ENCODE results near the gene CDC14B.

CDC14B gene

DNA sequence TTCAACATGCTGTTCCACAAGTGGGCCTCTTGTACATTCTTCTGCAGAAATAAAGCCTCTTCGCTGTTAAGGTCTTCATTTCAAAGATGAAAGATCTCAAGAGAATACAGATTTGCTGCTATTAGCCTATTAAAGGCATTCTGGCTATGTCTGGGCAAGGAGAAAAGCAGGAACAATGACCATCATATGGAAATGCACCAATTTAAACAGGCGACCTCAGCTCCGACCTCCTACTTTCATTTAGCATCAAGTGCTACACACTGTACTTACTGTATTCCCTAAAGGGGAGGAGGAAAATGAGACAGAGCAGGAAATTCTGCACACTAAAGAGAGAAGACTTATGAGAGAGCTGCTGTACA is 104.9 kb downstream of the CDC14B start:
- ChIA-PET CTCF (no interaction called here), POLR2A (no interaction called here)
- TF ChIP-seq, protein P1, sequence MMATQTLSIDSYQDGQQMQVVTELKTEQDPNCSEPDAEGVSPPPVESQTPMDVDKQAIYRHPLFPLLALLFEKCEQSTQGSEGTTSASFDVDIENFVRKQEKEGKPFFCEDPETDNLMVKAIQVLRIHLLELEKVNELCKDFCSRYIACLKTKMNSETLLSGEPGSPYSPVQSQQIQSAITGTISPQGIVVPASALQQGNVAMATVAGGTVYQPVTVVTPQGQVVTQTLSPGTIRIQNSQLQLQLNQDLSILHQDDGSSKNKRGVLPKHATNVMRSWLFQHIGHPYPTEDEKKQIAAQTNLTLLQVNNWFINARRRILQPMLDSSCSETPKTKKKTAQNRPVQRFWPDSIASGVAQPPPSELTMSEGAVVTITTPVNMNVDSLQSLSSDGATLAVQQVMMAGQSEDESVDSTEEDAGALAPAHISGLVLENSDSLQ (IDR thresholded peaks at IDR 0.05), result no peak
- no peak for TF ChIP-seq HDGF (IDR thresholded peaks at IDR 0.05; ENCODE audit: borderline replicate concordance)
- TF ChIP-seq ELF4 (IDR thresholded peaks at IDR 0.05), result no peak
- no peak for TF ChIP-seq ARNT (IDR thresholded peaks at IDR 0.05)
- TF ChIP-seq FOXA1 (IDR thresholded peaks at IDR 0.05), result no peak
- no peak for TF ChIP-seq FOXM1 (IDR thresholded peaks at IDR 0.05; ENCODE audit: borderline replicate concordance)
- no peak for TF ChIP-seq NFRKB (IDR thresholded peaks at IDR 0.05)
- no peak for TF ChIP-seq LEF1 (IDR thresholded peaks at IDR 0.05; ENCODE audit: borderline replicate concordance)
- no peak for DNase-seq (ENCODE audit: extremely low spot score)

DNA sequence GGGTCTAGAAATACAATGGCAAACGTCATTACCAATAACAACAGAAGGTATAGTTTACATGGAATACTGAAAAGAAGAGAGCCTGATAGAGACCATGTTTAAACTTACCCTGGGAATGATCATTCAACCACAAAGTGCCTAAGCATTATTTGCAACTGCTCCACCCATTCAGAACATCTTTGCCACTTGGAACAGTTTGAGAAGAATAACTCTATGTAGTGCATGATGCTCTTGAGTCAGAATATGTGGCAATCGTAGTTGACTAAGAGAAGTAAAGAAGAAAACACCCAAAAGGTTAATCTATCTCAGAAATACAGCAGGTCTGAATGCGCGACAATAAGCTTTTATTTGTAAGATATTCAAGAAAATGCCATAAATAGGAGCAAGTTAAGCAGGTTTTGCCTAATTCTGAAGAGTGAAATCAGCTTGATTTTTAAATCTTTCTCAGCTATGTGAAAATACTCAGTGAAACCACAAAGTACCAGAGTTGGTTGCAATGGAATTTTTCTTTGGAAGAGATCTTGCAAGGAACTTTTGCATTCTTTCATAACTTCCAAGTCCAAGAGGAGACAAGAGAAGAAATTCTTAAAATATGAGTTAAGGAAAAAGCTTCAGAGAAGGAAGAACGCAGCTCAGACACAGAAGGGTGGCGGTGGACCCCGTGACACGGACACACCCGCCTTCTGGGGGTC is 105.4 kb downstream of the CDC14B start:
- DNase-seq (ENCODE audit: extremely low spot score), result no peak
- TF ChIP-seq CTBP1 (IDR thresholded peaks at IDR 0.05; ENCODE audit: borderline replicate concordance) (no peak), LEF1 (IDR thresholded peaks at IDR 0.05; ENCODE audit: borderline replicate concordance) (no peak), ELF4 (IDR thresholded peaks at IDR 0.05) (no peak), FOXM1 (IDR thresholded peaks at IDR 0.05; ENCODE audit: borderline replicate concordance) (no peak), FOXA1 (IDR thresholded peaks at IDR 0.05) (no peak), NFRKB (IDR thresholded peaks at IDR 0.05) (no peak), HDGF (IDR thresholded peaks at IDR 0.05; ENCODE audit: borderline replicate concordance) (no peak), TARDBP (IDR thresholded peaks at IDR 0.05) (no peak), ARNT (IDR thresholded peaks at IDR 0.05) (no peak), L3MBTL2 (conservative IDR thresholded peaks at IDR 0.05) (no peak), FOXK2 (IDR thresholded peaks at IDR 0.05) (no peak)
- TF ChIP-seq, protein P1 (IDR thresholded peaks at IDR 0.05), result no peak
- ChIA-PET POLR2A (no interaction called here), CTCF (no interaction called here)

DNA sequence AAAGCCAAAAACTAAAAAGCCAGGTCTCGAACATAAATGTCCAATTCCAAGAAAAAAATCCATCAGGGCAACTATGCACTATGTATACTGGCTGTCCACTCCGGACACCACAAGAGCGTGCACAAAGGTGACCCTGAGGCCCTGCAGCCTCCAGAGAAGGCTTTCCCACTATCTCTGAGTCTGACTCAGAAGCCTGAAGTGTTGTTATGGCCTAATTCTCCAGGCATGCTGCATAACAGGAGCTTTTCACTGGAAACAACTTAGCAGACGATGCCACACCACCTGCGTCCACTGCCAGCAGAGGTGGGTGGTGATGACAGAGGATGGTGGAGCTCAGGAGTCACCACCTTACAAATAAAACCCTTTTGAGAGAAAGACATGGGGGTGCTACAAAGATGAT is 106.0 kb downstream of the CDC14B start:
- ChIA-PET POLR2A (no interaction called here), CTCF (no interaction called here)
- TF ChIP-seq, protein P1 (IDR thresholded peaks at IDR 0.05), result no peak
- TF ChIP-seq ZNF384 (IDR thresholded peaks at IDR 0.05) (no peak), NFRKB (IDR thresholded peaks at IDR 0.05) (no peak), L3MBTL2 (conservative IDR thresholded peaks at IDR 0.05) (no peak), HDGF (IDR thresholded peaks at IDR 0.05; ENCODE audit: borderline replicate concordance) (no peak)
- DNase-seq (ENCODE audit: extremely low spot score), result no peak

DNA sequence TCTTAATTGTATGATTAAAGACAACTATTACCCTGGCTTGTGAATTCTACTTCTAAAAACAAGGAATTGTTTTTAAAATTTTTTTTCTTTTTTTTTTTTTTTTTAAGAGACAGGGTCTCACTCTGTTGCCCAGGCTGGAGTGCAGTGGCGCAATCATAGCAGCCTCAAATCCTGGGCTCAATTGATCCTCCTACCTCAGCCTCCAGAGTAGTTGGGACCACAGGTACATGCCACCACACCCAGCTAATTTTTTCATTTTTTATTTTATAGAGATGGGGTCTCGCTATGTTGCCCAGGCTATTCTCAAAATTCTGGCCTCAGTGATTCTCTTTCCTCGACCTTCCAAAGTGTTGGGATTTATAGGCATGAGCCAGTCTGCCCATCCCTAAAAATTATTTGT is 107.4 kb downstream of the CDC14B start:
- POLR2A ChIA-PET, result no interaction called here
- CTCF ChIA-PET, result no interaction called here
- no peak for TF ChIP-seq HDGF (IDR thresholded peaks at IDR 0.05; ENCODE audit: borderline replicate concordance)
- no peak for TF ChIP-seq FOXK2 (IDR thresholded peaks at IDR 0.05)
- TF ChIP-seq FOXM1 (IDR thresholded peaks at IDR 0.05; ENCODE audit: borderline replicate concordance), result no peak
- no peak for TF ChIP-seq ARNT (IDR thresholded peaks at IDR 0.05)
- TF ChIP-seq FOXA1 (IDR thresholded peaks at IDR 0.05), result no peak
- TF ChIP-seq ZNF384 (IDR thresholded peaks at IDR 0.05), result no peak
- TF ChIP-seq SUZ12 (IDR thresholded peaks at IDR 0.05), result no peak
- TF ChIP-seq TARDBP (IDR thresholded peaks at IDR 0.05), result no peak
- TF ChIP-seq LEF1 (IDR thresholded peaks at IDR 0.05; ENCODE audit: borderline replicate concordance), result no peak
- no peak for TF ChIP-seq BHLHE40 (IDR thresholded peaks at IDR 0.05; ENCODE audit: borderline replicate concordance)
- TF ChIP-seq, protein P1 (IDR thresholded peaks at IDR 0.05), result no peak
- no peak for TF ChIP-seq NFRKB (IDR thresholded peaks at IDR 0.05)
- DNase-seq (ENCODE audit: extremely low spot score), result no peak

DNA sequence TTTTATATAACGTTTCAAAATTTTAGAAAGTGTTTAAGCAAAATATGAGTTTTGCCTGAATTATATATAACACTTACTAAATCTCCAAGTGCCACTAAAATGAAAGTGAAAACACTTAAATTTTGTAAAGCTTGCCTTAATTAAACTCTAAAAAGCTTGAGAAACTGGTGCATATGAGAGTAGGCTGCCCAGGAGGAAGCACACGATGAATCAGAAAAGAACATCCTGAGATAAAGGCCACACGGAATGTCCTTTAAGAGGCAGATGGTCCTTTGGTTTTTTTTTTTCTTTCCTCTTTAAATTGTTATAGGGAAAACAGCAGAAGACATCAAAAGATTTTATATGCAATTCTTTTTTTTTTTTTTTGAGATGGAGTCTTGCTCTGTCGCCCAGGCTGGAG is 109.4 kb downstream of the CDC14B start:
- no peak for DNase-seq (ENCODE audit: extremely low spot score)
- ChIA-PET POLR2A (no interaction called here), CTCF (interaction anchor here (0.6 kb wide), 1 partner anchor 58 kb away, joined by 4 read pairs; no protein-coding TSS in a partner anchor)
- TF ChIP-seq ARNT (IDR thresholded peaks at IDR 0.05) (no peak), FOXK2 (IDR thresholded peaks at IDR 0.05) (no peak), LEF1 (IDR thresholded peaks at IDR 0.05; ENCODE audit: borderline replicate concordance) (no peak), HDGF (IDR thresholded peaks at IDR 0.05; ENCODE audit: borderline replicate concordance) (no peak), L3MBTL2 (conservative IDR thresholded peaks at IDR 0.05) (no peak)

DNA sequence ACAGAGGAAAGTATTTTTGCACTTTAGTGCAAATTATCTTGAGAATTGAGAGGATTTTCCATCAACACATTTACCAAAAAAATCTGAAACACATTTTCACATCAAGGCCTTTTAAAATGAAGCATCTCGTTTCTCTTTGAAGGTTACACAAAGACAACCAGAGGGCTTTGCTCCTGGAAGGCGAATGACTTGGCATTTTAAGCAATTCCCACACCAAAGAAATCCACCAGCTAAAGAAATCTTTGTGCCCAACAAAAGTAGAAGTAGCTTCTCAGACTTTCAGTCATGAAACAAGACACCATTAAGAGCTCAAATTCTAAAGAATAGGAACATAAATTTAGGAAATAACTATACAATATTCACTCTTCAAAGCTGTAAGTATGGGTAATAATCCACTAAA is 109.8 kb downstream of the CDC14B start:
- ChIA-PET CTCF (interaction anchor here (0.6 to 0.7 kb wide), 2 partner anchors 11 to 58 kb away, joined by 3 to 4 read pairs; no protein-coding TSS in a partner anchor), POLR2A (no interaction called here)
- TF ChIP-seq ZNF384 (IDR thresholded peaks at IDR 0.05), result no peak
- no peak for TF ChIP-seq BHLHE40 (IDR thresholded peaks at IDR 0.05; ENCODE audit: borderline replicate concordance)
- no peak for TF ChIP-seq FOXK2 (IDR thresholded peaks at IDR 0.05)
- no peak for TF ChIP-seq NFRKB (IDR thresholded peaks at IDR 0.05)
- DNase-seq (ENCODE audit: extremely low spot score), result no peak

Measured in HEK293T (cell line).